ENCODE results near the gene DSG3.

DSG3 gene

DNA sequence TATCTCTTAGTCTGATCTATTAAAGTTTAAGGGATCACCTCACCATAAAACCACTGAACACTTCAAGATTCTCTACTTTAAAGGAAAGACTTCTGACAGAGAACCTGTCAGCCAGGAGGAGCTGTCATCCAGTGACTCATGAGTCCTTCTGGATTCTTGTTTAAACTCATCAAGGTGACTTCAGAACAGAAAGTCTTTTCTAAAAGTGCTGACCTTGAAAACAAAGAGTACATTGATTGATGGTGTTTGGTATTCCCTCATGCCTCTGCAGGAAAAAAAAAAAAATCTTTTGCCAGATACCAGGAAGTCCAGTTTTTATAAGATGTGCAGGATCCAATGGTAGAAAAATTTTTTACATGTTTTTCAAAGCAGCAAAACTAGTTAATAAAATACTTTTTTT is 62.8 kb downstream of the DSG3 start:
- Histone ChIP-seq H3K27ac (no peak overlapping the region), H3K9ac (ENCODE audit: insufficient read length) (no peak overlapping the region), H3K4me3 (no peak overlapping the region), H3K9me3 (ENCODE audit: low read depth, low read length) (no peaks in the 10 kb centered on the region), H3K36me3 (ENCODE audit: insufficient read depth, low read length) (no peaks in the 10 kb centered on the region)
- TF ChIP-seq POLR2AphosphoS5 (IDR thresholded peaks at IDR 0.05; ENCODE audit: borderline replicate concordance, low read depth, low read length) (no peak), EZH2 (IDR thresholded peaks at IDR 0.05) (no peak), FOXP2 (optimal IDR thresholded peaks at IDR 0.05; ENCODE audit: control extremely low read depth, extremely low read length, insufficient read depth) (no peak)
- no peak for DNase-seq (ENCODE audit: low read depth, low spot score)

- H3K27ac ChIP-seq: no peak overlapping the region
- no peaks in the 10 kb centered on the region for H3K36me3 ChIP-seq (ENCODE audit: insufficient read depth, low read length)
- no peak overlapping the region for H3K4me3 ChIP-seq
- TF ChIP-seq EZH2 (IDR thresholded peaks at IDR 0.05) (no peak), FOXP2 (optimal IDR thresholded peaks at IDR 0.05; ENCODE audit: control extremely low read depth, extremely low read length, insufficient read depth) (no peak), POLR2AphosphoS5 (IDR thresholded peaks at IDR 0.05; ENCODE audit: borderline replicate concordance, low read depth, low read length) (no peak)
- no peak for DNase-seq (ENCODE audit: low read depth, low spot score)
- no peaks in the 10 kb centered on the region for H3K9me3 ChIP-seq (ENCODE audit: low read depth, low read length)
- H3K9ac ChIP-seq (ENCODE audit: insufficient read length): no peak overlapping the region
These were observed 63.6 kb downstream of the DSG3 start for GRCh38 chr18:31511098-31511497.

DNA sequence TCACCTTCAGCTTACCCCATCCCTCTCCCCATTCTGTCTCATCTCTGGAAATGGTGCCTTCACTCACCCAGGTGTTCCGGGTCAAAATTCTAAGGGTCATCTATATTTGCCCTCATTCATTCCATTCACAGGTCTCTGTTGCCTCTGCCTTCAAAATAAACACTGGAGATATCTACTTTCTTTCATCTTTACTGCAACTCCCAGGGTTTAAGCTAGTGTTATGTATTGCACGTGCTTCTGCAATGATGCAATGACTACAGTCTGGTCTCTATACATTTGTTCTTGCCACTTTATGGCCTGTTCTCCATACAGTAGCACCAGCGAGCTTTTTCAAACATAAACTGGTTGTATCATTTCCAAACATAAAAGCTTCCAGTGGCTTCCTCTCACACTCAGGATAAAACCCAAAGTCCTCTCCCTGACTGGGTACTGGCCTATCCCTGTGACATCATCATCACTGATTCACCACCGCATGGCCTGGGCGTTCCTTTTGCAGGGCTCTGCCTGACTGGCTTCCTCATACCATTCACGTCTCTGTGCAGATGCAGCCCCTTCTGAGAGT is 64.7 kb downstream of the DSG3 start:
- no peak for DNase-seq (ENCODE audit: low read depth, low spot score)
- Histone ChIP-seq H3K4me3 (no peak overlapping the region), H3K36me3 (ENCODE audit: insufficient read depth, low read length) (no peaks in the 10 kb centered on the region), H3K9me3 (ENCODE audit: low read depth, low read length) (no peaks in the 10 kb centered on the region), H3K9ac (ENCODE audit: insufficient read length) (no peak overlapping the region), H3K27ac (no peak overlapping the region)
- TF ChIP-seq POLR2AphosphoS5 (IDR thresholded peaks at IDR 0.05; ENCODE audit: borderline replicate concordance, low read depth, low read length): no peak
- no peak for TF ChIP-seq FOXP2 (optimal IDR thresholded peaks at IDR 0.05; ENCODE audit: control extremely low read depth, extremely low read length, insufficient read depth)

DNA sequence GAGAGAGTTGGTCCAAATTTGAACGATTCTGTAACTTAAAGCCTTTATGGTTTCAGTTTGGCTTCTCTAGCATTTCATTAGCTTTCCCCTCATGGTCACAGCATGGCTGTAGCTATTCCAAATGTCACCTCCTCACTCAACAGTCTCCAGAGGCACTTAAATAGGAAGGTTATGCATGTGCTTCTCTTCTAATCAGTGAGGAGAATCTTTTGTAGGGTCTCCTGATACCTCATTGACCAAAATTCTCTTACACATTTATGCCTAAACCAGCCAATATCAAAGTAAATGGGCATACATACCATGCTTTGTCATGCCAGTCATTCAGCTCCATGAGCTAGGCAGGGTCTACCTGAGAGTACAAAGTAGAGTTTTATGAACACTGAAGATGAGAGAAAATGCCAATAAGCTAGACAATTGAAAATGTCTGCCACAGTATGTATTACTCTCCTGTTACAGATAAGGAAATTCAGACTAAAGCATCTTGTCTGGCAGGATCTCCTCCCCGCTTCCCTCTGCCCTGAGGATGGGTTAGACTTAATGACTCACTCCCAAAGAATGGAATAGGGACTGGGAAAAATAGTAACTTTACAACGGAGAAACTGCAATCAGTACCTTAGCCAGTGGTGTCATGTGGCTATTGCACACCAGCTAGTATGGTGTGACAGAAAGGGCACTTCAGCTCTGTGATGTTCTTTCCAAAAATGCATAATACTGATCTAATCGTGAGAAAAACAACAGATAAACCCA is 65.8 kb downstream of the DSG3 start:
- DNase-seq (ENCODE audit: low read depth, low spot score): no peak
- Histone ChIP-seq H3K9ac (ENCODE audit: insufficient read length) (no peak overlapping the region), H3K27ac (no peak overlapping the region)

GRCh38 chr18:31516437-31516836 is 68.9 kb downstream of the DSG3 start:
- Histone ChIP-seq H3K9ac (ENCODE audit: insufficient read length) (no peak overlapping the region), H3K36me3 (ENCODE audit: insufficient read depth, low read length) (no peaks in the 10 kb centered on the region), H3K27ac (no peak overlapping the region), H3K9me3 (ENCODE audit: low read depth, low read length) (no peaks in the 10 kb centered on the region), H3K4me3 (no peak overlapping the region)
- no peak for TF ChIP-seq FOXP2 (optimal IDR thresholded peaks at IDR 0.05; ENCODE audit: control extremely low read depth, extremely low read length, insufficient read depth)
- TF ChIP-seq POLR2AphosphoS5 (IDR thresholded peaks at IDR 0.05; ENCODE audit: borderline replicate concordance, low read depth, low read length): no peak
- TF ChIP-seq EZH2 (IDR thresholded peaks at IDR 0.05): no peak
- no peak for DNase-seq (ENCODE audit: low read depth, low spot score)

More for the DNA sequence above, 65.8 kb downstream of the DSG3 start:
- no peaks in the 10 kb centered on the region for H3K36me3 ChIP-seq (ENCODE audit: insufficient read depth, low read length)
- no peaks in the 10 kb centered on the region for H3K9me3 ChIP-seq (ENCODE audit: low read depth, low read length)
- no peak for TF ChIP-seq POLR2AphosphoS5 (IDR thresholded peaks at IDR 0.05; ENCODE audit: borderline replicate concordance, low read depth, low read length)
- no peak for TF ChIP-seq FOXP2 (optimal IDR thresholded peaks at IDR 0.05; ENCODE audit: control extremely low read depth, extremely low read length, insufficient read depth)
- no peak for TF ChIP-seq EZH2 (IDR thresholded peaks at IDR 0.05)
- no peak overlapping the region for H3K4me3 ChIP-seq

DNA sequence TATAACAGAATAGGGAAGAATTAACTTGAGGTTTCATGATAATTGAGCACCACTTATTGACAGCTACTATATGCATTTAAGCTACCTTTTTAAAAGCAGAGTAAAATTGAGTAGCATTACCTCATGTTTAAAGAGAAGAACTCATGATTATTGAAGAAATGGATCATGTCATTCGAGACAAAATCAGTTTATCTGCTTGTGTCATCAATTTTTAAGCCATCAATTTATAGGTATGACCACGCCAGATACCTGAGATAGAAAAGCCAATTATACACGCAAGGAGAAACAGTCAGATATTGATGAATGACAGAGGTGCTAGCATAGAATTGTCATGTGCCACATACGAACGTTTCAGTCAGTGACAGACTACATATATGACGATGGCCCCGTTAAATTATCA is 78.8 kb downstream of the DSG3 start:
- H3K9me3 ChIP-seq (ENCODE audit: low read depth, low read length): no peaks in the 10 kb centered on the region
- H3K4me3 ChIP-seq: no peak overlapping the region
- H3K27ac ChIP-seq: no peak overlapping the region
- DNase-seq (ENCODE audit: low read depth, low spot score): no peak
- no peak for TF ChIP-seq POLR2AphosphoS5 (IDR thresholded peaks at IDR 0.05; ENCODE audit: borderline replicate concordance, low read depth, low read length)
- no peak for TF ChIP-seq FOXP2 (optimal IDR thresholded peaks at IDR 0.05; ENCODE audit: control extremely low read depth, extremely low read length, insufficient read depth)
- no peak for TF ChIP-seq EZH2 (IDR thresholded peaks at IDR 0.05)
- no peaks in the 10 kb centered on the region for H3K36me3 ChIP-seq (ENCODE audit: insufficient read depth, low read length)
- no peak overlapping the region for H3K9ac ChIP-seq (ENCODE audit: insufficient read length)

All from SK-N-MC (cell line).